DOHH2 (cell line): ENCODE results near the gene UGCG.

ENCODE experiments used
- H3F3A ChIP-seq: fragments of 200-600 bp; sonication (generic), shearing (Covaris generic); 2 replicates; pipeline ENCODE4 v1.6.0; 2016; ENCODE audit warnings: antibody characterized with exemption, mild to moderate bottlenecking; ENCODE audit not compliant: control insufficient read depth, insufficient read depth
- H3K27ac ChIP-seq: fragments of 200-600 bp; sonication (generic); 2 replicates; pipeline ENCODE4 v1.5.1; 2014; ENCODE audit warnings: low read depth, mild to moderate bottlenecking, low read length, moderate library complexity
- H3K27me3 ChIP-seq: fragments of 200-600 bp; sonication (generic); 2 replicates; pipeline ENCODE4 v1.6.1; 2014; ENCODE audit warnings: mild to moderate bottlenecking, low read length, mixed read lengths; ENCODE audit not compliant: control insufficient read depth
- H3K36me3 ChIP-seq: fragments of 200-600 bp; sonication (generic); 2 replicates; pipeline ENCODE4 v1.6.1; 2014; ENCODE audit warnings: mild to moderate bottlenecking, low read length, moderate library complexity, mixed read lengths; ENCODE audit not compliant: control insufficient read depth
- H3K4me1 ChIP-seq: fragments of 200-600 bp; sonication (generic); 2 replicates; pipeline ENCODE4 v1.6.1; 2014; ENCODE audit warnings: mild to moderate bottlenecking, low read length, mixed read lengths; ENCODE audit not compliant: control insufficient read depth
- H3K4me2 ChIP-seq: fragments of 200-600 bp; sonication (generic); 2 replicates; pipeline ENCODE4 v1.6.0; 2014; ENCODE audit warnings: mild to moderate bottlenecking, low read length, moderate library complexity
- H3K4me3 ChIP-seq: fragments of 200-600 bp; sonication (generic); 2 replicates; pipeline ENCODE4 v1.5.1; 2014; ENCODE audit warnings: mild to moderate bottlenecking, low read length, mixed read lengths
- H3K79me2 ChIP-seq: fragments of 200-600 bp; sonication (generic); 2 replicates; pipeline ENCODE4 v1.6.1; 2014; ENCODE audit warnings: mild to moderate bottlenecking, low read length, mixed read lengths; ENCODE audit not compliant: control insufficient read depth
- H3K9me2 ChIP-seq: fragments of 200-600 bp; sonication (generic); replicated peaks from 2 replicates; pipeline ENCODE4 v1.6.1; 2014; ENCODE audit warnings: mild to moderate bottlenecking, low read length, mixed read lengths; ENCODE audit not compliant: control insufficient read depth
- H3K9me3 ChIP-seq: fragments of 200-600 bp; sonication (generic); 2 replicates; pipeline ENCODE4 v1.6.1; 2014; ENCODE audit warnings: antibody characterized with exemption, low read length, mixed read lengths; ENCODE audit not compliant: control insufficient read depth, insufficient read depth
- H4K20me1 ChIP-seq: fragments of 200-600 bp; sonication (generic); 2 replicates; pipeline ENCODE4 v1.6.0; 2014; ENCODE audit warnings: low read depth, mild to moderate bottlenecking, antibody characterized with exemption, low read length, moderate library complexity; ENCODE audit not compliant: control insufficient read depth, insufficient read depth
- CTCF ChIP-seq: fragments of 200-600 bp; sonication (generic); IDR thresholded peaks from one replicate; pipeline ENCODE4 v1.5.1; 2014; ENCODE audit warnings: antibody characterized with exemption, mild to moderate bottlenecking, low read depth, low read length; ENCODE audit not compliant: poor library complexity, severe bottlenecking
- EZH2phosphoT487 ChIP-seq: fragments of 200-600 bp; sonication (generic); IDR thresholded peaks from 2 replicates; pipeline ENCODE4 v1.6.1; 2017; ENCODE audit warnings: borderline replicate concordance, mild to moderate bottlenecking, antibody characterized with exemption, low read length, moderate library complexity, mixed read lengths

UGCG gene

GRCh38 chr9:111970827-111971226, 74.2 kb downstream of the UGCG start:
- H3F3A ChIP-seq: no peaks in the 10 kb centered on the region
- H3K27ac ChIP-seq: no peak overlapping the region
- H4K20me1 ChIP-seq: no peaks in the 10 kb centered on the region
- H3K27me3 ChIP-seq: no peaks in the 10 kb centered on the region
- no peaks in the 10 kb centered on the region for H3K79me2 ChIP-seq
- no peaks in the 10 kb centered on the region for H3K36me3 ChIP-seq
- TF ChIP-seq EZH2phosphoT487 (no peak), CTCF (no peak)
- H3K4me3 ChIP-seq: no peak overlapping the region
- no peaks in the 10 kb centered on the region for H3K9me2 ChIP-seq
- H3K4me1 ChIP-seq: no peaks in the 10 kb centered on the region
- no peak overlapping the region for H3K4me2 ChIP-seq
- no peaks in the 10 kb centered on the region for H3K9me3 ChIP-seq

GRCh38 chr9:111974092-111974681, 77.6 kb downstream of the UGCG start:
- H3K4me1 ChIP-seq: 0 out of 2 replicates have a peak, but pooled peaks cover 6% of the 10 kb centered on the region
- no peaks in the 10 kb centered on the region for H3K9me2 ChIP-seq
- no peaks in the 10 kb centered on the region for H4K20me1 ChIP-seq
- no peak overlapping the region for H3K4me3 ChIP-seq
- no peaks in the 10 kb centered on the region for H3F3A ChIP-seq
- TF ChIP-seq EZH2phosphoT487: no peak
- no peaks in the 10 kb centered on the region for H3K36me3 ChIP-seq
- H3K27me3 ChIP-seq: no peaks in the 10 kb centered on the region
- H3K79me2 ChIP-seq: no peaks in the 10 kb centered on the region
- no peak overlapping the region for H3K4me2 ChIP-seq
- H3K9me3 ChIP-seq: no peaks in the 10 kb centered on the region
- no peak overlapping the region for H3K27ac ChIP-seq

- H3K4me2 ChIP-seq: no peak overlapping the region
- no peaks in the 10 kb centered on the region for H3K79me2 ChIP-seq
- H3F3A ChIP-seq: no peaks in the 10 kb centered on the region
- H3K4me1 ChIP-seq: 0 out of 2 replicates have a peak, but pooled peaks cover 6% of the 10 kb centered on the region
- H3K27me3 ChIP-seq: no peaks in the 10 kb centered on the region
- no peak overlapping the region for H3K4me3 ChIP-seq
- H3K27ac ChIP-seq: no peak overlapping the region
- no peaks in the 10 kb centered on the region for H3K9me3 ChIP-seq
- no peaks in the 10 kb centered on the region for H3K36me3 ChIP-seq
- TF ChIP-seq CTCF (peak; percentile 45), EZH2phosphoT487 (no peak)
- H3K9me2 ChIP-seq: no peaks in the 10 kb centered on the region
- H4K20me1 ChIP-seq: no peaks in the 10 kb centered on the region
These were observed 79.1 kb downstream of the UGCG start for GRCh38 chr9:111975709-111976108.

- Histone ChIP-seq H3F3A (no peaks in the 10 kb centered on the region), H3K27me3 (no peaks in the 10 kb centered on the region), H3K79me2 (no peaks in the 10 kb centered on the region), H3K36me3 (no peaks in the 10 kb centered on the region), H3K9me3 (no peaks in the 10 kb centered on the region), H3K9me2 (no peaks in the 10 kb centered on the region), H3K4me2 (no peak overlapping the region), H4K20me1 (no peaks in the 10 kb centered on the region), H3K4me1 (peaks cover 15% of the 10 kb centered on the region), H3K4me3 (no peak overlapping the region), H3K27ac (no peak overlapping the region)
- TF ChIP-seq CTCF (no peak), EZH2phosphoT487 (no peak)
These were observed 82.0 kb downstream of the UGCG start for GRCh38 chr9:111978616-111979015.
